GM18499 (cell line): ENCODE results near the gene GOLGA8B.
"Not testable (repeated sequence)": the region's sequence is repeated elsewhere in the genome, so short reads cannot be mapped to it uniquely, and the experiment has no call there.

Experiments
- ATAC-seq: cut with Tn5 transposase; IDR thresholded peaks from one replicate; pipeline ENCODE4 v1.9.1; 2021; ENCODE audit warnings: moderate number of reproducible peaks; ENCODE audit not compliant: insufficient read depth, unreplicated experiment

The GOLGA8B gene

DNA sequence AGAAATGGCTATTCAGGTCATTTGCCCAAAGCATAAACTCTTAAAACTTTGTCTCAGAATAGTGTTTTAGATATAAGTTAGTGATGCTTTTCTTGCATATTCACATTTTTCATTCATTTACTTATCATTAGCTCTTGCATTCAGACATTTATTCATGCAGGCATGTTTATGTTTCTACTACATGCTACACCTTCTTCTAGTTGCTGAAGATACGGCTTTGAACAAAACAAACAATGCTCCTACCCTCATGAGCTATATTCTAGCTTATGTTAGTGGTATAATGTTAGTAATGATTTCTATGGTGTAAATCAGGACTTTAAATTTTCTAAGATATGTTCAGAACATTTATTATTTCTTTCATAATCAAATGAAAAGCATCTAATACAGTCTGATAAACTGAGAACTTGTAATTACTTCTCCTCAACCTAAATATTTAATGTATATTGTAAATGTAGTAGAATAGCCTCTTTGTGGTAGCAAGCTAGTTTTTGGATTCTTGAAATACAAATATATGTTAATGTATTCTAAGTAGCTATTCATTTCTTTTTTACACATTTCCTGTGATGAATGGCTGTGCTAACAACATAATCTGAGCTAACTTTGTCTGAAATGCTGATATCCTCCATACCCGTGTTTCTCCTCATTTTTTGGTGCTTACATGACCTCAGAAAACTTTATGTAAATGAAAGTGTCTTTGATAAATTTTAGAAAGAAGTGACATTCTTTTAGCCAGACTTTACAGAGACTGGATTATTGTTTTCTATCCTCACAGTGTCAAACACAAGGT lies 15.5 kb upstream of the GOLGA8B start:
- no peak for ATAC-seq

DNA sequence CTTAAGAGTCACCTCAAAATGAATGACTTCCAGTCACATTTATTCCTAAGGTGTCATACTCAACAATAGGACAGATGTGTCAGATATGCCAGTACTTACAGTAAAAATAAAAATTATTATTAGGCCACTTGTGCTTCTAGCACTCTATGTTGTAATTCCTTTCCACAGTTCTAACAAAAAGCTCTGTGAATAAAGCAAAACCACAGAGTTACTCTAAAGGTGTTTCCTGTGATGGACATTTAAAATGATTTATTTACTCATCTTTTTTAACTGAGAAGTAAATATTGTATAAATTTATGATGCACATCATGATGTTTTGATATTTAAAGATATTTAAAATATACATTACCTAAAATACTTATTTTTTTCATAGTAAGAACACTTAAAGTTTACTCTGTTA lies 13.9 kb upstream of the GOLGA8B start:
- no peak for ATAC-seq

DNA sequence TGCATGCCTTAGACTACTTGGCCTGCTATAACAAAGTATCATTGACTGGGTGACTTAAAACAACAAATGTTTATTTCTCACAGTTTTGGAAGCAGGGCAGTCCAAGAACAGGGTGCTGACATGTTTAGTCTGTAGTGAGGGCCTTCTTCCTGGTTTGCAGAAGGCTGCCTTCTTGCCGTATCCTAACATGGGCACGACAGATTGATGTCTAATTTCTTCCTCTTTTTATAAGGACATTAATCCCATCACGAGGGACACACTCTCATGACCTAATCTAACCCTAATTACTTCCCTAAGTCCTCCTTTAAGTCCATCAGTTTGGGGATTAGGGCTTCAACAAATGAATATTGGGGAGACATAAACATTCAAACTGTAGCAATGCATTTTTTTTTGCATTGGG lies 10.9 kb upstream of the GOLGA8B start:
- no peak for ATAC-seq

DNA sequence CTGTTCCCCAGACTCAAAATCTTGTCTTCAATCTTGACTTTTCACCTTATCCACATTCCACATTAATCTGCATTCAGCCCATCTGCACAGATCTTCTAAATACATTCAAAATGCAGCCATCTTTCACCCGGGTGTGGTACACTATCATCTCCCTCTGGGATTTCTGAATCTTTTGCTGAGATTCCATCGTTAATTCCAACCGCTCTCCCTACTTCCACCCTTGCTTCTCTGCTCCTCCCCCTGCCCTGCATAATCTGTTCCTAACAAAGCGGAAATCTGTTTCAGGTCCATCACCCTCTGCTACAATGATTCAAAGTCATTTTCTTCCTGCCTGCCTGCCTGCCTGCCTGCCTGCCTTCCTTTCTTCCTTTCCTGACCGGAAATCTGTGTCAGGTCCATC lies 7.9 kb upstream of the GOLGA8B start:
- no peak for ATAC-seq

DNA sequence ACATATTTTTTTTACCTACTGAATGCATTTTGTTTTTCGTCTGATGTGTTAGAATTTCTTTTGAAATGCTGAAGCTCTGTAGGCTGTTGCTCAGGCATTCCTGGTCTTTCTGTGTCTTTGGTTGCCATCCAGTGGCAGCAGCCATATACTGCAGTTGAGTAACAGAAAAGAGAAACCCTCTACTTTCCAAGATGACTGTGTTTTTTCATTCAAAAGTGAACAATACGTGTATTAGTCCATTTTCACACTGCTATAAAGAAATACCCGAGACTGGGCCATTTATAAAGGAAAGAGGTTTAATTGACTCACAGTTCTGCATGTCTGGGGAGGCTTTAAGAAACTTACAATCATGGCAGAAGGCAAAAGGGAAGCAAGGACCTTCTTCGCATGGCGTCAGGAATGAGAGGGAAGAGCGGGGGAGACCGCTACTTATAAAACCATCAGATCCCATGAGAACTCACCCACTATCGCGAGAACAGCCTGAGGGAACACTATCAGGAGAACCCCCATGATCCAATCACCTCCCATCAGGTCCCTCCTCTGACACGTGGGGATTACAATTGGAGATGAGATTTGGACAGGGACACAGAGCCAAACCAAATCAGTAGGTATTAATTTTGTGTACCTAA lies 4.7 kb upstream of the GOLGA8B start:
- ATAC-seq: peak; percentile 41

DNA sequence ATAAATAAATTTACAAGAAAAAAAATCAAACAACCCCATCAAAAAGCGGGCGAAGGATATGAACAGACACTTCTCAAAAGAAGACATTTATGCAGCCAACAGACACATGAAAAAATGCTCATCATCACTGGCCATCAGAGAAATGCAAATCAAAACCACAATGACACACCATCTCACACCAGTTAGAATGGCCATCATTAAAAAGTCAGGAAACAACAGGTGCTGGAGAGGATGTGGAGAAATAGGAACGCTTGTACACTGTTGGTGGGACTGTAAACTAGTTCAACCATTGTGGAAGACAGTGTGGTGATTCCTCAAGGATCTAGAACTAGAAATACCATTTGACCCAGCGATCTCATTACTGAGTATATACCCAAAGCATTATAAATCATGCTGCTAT lies 2.5 kb upstream of the GOLGA8B start:
- not testable (repeated sequence) for ATAC-seq

DNA sequence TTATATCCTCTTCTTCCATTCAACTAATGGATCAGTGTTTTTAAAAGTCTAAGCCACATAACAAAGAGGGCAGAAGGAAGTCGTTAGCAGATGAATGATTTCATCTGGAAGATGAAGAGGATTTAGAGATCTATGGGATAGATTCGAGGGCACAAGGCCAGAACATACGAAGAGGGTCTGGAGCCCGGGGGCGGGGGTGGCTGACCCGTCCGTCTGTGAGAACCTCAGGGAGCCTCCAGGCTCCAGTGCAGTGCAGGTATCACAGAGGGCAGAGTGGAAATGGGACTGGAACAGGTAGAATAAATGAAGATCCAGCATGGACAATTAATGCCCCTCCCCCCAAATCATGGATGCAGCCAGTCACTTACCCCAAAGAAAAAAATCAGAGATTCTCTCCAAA lies 1.5 kb upstream of the GOLGA8B start:
- no peak for ATAC-seq

DNA sequence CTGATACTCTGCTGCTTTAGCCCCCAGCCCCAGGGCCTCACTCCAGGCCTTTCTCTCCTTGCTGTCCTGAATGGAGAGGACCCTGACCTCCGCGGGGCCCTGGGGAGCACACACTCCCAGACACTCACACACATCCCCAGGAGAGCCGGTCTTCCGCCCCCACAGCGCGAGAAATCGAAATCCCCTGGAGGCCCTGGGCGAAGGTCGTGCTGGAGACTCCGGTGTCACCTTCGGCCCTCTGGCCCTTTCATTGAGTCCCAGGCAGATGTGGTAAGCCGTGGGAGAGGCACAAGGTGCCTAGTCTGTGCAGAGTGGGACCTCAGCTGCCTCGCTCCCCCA lies 848 bp upstream of the GOLGA8B start:
- peak; percentile 5 for ATAC-seq

DNA sequence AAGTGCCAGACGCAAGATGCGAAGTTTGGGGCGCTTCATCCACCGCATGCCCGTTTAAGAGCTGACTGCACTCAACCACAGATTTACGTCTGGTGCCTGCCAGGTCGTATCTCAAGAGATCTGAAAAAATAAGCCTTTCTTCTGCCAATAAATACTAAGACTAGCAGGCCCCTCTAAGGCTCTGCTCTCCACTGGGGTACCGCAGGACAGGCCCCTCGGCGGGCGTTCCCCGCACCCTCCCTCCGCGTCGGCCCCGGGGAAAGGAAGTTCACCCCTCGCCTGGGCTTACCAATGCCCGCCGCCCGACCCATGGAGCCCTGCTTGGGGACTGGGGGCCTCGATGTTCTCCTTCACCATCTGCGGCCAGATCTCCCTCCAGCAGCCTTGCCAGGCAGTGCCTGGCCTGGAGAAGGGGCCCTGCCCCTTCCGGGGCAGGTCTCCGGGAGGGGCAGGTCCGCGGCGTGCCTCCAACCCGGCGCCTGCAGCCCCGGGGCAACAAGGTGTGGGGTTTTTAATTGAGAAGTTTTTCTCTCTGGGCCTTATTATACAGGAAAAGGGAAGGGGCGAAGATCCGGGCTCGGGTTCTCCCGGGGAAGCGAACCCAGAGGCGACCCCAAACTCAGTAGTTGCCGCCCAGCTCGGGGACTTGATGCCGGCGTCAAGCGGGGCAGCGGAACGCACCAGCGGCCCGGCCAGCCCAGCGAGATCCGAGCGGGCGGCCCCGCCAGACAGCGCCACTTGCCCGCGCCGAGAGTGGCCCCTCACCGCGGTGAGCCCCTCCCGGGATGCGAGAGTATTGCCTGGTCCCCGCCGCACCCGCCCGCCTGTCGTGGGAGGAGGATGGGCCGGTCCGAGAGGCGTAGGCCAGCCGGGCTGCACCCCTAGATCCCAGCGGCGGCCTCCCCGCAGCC lies 735 bp downstream of the GOLGA8B start:
- ATAC-seq: no peak

DNA sequence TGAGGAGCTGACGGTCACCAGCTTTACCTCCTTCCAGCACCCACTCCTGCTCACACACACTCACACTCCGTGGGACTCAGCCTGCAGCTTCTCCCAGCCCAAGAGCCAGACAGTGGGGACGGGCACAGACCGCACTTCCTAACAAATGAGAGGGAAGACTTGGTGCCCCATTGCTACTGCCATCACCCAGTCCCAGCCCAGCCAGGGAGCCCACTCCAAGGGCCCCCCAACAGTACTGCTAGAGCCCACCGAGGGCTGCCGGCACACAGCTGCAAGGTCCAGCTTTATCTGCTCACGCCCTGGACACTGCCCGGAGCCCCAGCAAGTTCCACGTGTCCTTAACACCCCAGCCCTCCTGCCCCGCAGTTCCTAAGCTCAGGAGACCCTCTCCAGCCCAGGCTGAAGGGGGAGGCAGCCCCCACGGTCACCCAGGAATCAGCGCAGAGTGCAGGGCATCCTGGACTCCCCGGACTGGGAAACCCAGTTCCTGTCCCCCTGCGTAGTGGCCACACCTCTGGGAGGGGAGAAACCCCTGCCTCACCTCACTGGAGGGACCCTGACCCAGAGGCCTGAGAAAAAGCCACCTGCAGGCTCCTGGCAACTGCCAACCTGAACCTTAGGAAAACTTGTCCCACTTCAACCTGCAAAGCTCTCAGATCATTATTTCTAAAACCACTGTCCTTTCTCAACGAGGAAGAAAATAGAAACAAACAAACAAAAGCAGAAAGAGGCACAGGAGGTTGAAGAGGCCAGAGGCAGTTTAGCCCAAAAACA lies 1.6 kb downstream of the GOLGA8B start:
- ATAC-seq: not testable (repeated sequence)

DNA sequence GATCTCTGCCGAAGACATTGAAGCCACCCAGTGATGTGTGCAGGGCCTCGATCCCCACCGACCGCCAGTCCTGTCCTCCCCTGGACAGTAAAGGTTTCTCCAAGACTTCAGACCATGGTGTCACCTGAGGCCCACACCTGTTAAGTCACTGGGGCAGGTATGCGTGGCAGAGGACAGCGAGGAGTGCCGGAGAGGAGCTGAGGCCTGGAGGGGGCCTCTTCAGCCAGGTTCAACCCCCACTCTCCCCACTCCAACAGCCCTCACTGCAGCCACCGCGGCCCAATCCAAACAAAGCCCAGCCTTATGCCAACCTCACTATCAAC lies 2.4 kb downstream of the GOLGA8B start:
- no peak for ATAC-seq

DNA sequence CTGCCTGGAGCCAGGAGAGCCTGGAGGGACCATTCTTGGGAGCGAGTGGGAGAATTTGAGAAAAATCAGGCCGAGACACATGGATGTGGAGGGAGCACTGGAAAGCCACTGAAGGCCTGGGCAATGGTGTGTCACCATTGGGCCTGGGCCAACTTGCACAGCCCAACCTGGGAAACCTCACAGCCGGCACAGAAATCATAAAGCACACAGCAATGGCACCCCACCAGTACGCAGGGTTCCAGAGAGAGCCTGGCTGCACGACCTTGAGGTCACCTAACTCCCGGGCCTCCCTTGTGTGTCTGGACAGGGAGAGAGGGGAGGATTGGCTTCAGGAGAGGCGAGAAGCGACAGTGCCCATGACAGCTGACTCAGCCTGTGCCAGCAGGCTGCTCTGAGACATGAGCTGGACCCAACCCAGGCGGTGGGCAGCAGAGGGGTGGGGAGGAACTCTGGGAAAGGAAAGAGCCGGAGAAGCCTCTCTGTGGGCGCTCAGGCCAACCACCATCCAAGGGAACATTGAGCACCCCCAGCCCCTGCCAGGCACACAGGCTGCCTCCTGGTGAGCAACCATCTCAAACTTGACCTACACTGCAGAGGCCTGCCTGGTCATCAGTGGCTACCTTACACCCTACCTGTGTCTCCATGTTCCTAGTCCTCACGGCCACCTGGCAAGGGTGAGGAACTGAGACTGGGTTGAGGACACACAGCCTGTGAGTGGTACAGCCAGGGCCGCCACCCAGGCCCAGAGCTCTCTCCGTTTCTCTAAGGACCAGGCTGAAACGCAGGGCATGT lies 3.0 kb downstream of the GOLGA8B start:
- ATAC-seq: not testable (repeated sequence)

DNA sequence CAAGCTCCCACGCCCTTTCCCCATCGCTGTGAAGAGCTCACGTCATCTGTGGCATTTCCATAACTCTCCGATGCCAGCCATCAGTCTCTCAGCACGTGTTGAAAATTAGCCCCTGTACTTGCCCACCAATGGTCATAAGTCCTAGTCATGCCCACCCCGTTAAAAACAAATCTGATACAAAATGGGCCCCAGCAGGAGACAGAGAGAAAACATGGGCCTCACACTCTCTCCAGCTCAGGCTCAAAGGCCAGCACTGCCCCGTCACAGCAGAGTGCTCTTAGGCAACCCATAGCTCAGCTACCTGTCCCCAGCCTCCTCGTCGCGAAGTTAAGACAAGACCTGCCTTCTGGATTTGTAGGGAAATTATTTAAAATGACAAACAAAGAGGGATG lies 5.2 kb downstream of the GOLGA8B start:
- no peak for ATAC-seq

DNA sequence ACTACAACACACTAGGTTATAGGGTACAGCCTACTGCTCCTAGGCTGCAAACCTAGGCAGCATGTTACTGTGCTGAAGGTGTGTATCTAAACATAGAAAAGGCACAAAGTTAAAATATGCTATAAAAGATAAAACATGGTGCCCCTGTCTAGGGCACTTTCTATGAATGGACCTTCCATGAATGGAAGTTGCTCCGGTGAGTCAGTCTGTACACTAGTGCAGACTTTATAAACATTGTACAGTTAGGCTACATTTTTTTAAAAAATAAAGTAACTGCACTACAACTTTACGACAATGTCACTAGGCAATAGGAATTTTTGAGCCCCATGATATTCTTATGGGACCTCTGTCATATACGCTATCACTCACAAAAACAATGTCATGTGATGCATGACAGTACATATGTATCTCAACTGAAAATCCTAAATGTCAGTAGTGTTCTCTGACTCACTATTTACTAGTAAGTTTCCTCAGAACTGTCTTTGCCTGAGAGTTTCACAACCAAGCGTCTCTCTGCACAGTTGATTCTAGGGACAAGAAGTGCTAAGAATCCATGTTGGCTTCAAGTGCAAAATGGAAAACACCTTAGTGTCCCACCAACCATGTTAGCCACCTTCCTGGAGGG lies 5.7 kb downstream of the GOLGA8B start:
- not testable (repeated sequence) for ATAC-seq

DNA sequence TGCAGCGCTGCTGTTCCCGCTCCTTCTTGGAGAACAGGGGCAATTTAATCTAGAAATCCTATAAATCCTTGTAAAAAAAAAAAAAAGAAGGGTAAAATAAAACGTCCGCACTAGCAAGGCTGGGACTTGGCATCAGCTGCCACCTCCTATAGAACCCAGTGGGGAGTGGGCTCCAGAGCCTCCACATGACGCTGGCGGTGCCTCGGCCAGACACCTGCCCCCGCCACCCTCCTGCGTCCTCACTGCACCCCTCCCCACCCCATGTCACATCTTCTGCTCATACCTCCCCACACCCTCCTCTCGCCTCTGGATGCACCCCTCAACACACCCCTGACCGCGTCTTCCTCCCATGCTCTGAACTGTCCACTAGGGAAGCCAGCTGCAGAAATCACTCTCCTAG lies 8.4 kb downstream of the GOLGA8B start:
- not testable (repeated sequence) for ATAC-seq

DNA sequence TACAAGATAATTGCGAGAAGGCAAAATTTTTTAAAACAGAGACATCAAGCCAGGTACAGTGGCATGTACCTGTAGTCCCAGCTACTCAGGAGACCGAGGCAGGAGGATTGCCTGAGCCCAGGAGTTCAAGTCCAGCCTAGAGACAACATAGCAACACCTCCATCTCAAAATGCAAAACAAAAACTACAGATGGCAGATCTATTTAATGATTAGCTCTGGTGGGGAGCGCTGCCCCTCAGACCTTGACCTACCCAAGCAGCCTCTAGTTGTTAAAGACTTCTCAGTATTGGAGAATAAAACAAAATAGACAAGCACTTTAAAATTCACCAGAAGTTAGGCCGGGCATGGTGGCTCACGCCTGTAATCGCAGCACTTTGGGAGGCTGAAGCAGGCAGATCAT lies 10.5 kb downstream of the GOLGA8B start:
- not testable (repeated sequence) for ATAC-seq

DNA sequence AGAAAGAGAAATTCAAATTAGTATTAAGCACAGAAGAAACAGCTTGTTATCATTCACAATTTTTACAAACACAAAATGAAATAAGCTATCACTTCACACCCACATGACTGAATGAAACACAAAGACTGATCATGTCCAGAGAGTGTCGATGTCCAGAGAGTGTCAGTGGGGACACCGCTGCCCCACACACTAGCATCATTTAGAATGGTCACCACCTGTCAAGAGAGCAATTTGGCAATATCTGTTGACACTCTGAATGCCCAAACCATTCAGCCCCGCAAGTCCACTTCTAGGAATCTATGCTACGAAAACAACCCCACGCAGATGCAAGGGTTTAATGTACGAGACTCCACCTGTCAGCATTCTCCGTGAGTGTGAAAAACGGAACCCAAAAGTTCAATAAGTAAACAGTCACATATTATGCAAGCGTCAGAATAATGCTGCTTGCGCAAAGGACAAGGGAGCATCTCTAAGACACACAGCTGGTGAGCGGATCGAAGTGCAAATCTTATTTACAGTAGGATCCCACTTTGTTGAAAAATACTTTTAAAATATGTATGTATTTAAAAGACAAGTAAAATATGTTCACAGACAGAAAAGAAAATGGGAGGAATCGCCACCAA lies 11.3 kb downstream of the GOLGA8B start:
- not testable (repeated sequence) for ATAC-seq

DNA sequence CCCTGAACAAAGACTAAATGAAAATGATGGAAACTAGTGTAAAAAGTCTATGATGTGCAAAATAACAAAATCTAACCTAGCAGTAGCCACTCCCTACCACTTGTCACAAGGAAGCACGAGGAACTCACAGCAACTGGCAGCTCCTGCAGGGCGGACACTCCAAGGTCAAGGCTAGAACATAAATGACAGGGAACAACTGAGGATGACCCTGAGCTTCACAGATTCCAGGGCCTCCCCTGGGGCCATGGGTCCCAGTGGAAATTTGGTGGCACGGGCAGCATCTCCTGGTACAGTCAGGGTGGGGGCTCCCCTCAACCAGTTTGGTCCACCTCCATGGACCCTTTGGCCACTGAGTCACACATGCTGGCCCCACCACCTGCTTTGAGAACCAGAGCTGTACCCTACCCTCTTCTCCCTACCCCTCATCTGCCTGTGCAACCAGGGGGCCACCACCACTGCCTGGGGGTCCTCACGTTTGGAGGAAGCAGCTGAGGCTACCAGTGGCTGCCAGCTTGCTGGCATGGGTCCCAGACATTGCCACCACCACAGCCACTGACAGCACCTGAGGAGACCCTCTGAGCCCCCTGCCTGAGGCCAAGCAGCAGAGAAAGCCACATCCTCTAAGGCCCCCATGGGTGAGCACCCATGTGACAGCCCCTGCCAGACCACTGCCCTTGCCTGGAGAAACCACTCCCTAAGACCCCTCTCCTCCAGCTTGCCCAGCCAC lies 13.6 kb downstream of the GOLGA8B start:
- ATAC-seq: not testable (repeated sequence)
